Hippocampal formation (tissue), 2 donors: ENCODE results near the gene TBL1X.
A peak's percentile ranks its signal among the peaks of the same experiment; 100 is the strongest.

ENCODE experiments used
- DNase-seq, 2 donors: peaks; one replicate each; lab custom pipeline; 2025; lab: John Stamatoyannopoulos, UW

The TBL1X gene

DNA sequence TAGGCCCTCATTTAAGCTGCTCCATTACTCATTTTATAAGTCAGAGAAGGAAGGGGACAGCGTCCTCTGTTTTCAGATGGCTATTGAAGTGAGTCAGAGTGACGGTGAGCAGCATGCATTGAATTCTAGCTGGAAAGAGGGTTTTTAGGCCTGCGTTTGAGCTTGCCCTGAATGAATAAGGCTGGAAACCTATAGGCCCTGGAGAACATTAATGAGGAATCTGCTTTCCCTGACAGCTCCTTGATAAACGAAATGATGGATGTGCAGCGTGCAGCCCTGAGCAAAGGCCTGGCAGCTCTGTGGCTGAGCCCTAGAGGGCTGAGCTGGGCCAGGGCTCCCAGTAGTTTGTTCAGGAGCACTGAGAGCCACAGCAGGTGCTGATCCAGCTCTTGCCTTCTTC is 33.4 kb downstream of the TBL1X start:
- no peak for DNase-seq

DNA sequence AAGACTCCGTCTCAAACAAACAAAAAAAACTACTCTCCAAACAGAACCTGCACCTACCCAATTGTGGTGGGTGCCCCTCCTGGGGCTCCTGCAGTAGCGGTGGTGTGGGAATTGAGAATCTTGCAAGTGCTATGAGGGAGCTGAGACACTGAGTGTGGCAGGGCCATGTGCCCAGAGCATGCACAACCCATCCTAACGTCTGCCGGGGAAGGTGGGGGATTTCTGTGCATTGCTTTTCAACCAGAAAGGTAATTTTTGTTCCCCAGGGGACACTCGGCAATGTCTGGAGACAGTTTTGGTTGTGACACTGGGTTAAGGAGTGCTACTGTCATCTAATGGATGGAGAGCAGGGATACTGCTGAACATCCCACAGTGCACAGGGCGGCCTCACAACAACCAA is 35.7 kb downstream of the TBL1X start:
- DNase-seq = no peak

- no peak for DNase-seq
Measured at GRCh38 chrX:9501362-9501761, 36.5 kb downstream of the TBL1X start.

DNA sequence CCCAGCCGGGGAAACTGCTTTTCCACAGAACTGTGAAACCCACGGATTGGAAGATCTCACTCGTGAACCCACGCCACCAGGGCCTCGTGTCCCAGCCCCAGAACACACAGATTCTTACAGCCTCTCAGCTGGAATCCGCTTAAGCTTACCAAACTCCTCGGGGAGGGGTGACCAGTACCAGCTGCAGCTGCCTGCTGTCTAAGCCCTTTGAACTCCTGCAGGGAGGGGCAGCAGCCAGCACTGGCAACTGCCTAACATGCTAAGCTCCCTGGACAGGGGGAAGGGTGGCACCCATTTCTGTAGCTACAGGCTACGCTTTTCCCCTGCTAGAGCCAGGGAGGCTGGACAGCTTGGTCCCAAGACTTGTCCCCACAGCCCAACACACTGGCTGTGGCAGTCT is 38.4 kb downstream of the TBL1X start:
- DNase-seq = no peak

DNA sequence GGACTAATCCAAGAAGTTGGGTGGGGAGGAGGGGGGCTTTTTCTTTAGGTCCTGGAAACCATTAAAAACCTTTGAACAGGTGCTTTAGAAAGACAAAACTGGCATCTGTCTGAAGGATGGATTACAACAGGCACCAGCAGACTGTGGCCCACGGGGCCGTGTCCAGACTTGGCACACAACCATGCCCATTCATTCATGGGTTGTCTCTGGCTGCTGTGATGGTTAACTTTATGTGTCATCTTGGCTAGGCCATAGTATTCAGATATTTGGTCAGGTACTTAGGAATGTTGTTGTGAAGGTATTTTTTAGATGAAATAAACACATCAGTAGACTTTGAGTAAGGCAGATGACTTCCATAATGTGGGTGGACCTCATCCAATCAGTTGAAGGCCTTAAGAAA is 45.5 kb downstream of the TBL1X start:
- no peak for DNase-seq

DNA sequence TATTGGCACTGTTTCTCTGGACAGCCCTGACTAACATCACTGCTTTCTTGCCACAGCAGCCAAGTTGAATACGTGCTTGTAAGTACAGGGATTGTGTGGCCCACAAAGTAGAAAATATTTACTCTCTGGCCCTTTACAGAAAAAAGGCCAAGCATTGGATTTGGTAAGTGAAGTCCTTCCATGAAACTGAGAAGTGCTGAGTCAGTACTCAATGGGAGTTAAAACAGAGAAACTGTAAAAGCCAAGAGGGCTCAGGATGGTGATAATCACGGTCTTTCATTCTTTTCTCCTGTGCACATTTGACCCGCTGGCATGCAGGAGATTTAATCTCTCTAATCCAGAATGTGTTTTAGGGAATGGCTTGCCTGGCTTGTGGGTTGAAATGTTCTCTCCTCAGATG is 46.1 kb downstream of the TBL1X start:
- DNase-seq = no peak

DNA sequence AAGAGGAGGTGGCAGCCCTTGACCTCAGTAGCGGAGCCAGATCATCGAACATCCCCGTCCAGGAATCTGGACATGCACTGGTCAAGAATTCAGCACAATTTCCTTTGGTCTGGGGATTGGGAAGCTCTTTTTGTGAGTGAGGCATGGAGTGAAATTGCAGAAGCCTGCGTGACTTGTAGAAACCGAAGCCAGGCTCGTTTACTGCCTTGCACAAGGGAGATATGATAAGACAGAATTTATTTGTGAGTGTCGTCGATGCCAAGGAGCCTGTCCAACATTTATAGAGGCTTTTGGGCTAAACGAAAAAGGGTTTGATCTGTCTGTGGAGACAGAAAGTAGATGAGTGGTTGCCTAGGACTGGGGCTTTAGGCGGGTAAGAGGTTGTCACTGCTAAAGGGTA is 50.6 kb downstream of the TBL1X start:
- no peak for DNase-seq

DNA sequence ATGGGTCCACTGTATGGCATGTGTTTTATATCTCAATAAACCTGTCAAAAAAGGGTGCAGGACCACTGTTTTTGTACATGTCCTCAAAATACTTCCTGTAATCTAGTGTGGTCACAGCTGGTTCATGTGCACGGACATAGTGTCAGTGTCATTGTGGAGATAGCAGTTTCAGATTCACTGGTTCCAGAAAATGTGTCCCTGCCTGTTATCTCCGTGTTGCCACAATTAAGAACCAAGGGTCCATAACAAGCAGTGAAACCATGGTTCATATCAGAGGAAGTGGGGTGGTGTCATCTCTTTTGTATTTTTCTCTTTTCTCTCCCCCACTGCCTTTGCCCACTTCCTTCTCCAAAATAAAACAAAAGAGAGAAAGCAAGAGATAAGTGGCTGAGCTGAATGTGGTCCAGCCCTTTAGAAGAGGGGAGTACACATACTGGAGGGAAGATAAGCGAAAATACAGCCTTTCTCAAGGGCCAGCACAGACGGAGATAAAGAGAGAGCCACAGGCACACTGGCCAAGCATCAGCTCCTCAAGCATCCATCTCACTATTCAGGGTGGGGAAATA is 51.2 kb downstream of the TBL1X start:
- no peak for DNase-seq

GRCh38 chrX:9516635-9517034 is 51.8 kb downstream of the TBL1X start:
- no peak for DNase-seq

DNA sequence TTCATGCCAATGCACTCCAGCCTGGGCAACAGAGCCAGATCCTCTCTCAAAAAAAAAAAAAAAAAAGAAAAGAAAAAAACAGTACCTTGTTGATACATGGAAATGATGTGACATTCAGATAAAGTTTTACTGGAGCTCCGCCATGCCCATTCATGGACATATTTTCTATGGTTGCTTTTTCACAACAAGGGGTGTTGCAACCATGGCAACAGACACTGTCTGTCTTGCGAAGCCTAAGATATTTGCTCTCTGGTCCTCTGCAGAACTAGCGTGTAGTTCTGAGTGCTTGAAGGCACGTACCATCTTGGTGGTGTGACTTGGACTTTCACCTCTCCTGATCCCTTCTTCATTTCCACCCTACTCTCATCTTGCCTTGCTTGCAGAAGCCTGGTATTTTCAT is 53.2 kb downstream of the TBL1X start:
- DNase-seq = no peak

DNA sequence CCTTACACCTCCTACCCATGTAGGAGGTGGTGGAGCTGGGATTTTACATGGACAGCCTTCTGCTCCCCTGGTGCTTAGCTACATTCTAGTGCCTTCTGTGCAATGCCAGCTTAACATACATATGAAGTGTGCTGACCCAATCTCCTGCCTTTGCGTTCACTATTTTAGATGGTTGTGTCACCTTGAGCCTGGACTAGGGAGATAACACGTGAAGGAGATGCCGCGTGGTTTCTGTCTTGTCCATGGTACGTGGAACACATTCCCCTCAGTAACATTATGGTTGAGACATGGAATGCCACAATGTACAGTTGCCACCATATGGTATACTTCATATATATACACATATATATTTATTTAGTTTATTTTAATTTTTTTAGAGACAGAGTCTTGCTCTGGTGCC is 54.0 kb downstream of the TBL1X start:
- DNase-seq = no peak

DNA sequence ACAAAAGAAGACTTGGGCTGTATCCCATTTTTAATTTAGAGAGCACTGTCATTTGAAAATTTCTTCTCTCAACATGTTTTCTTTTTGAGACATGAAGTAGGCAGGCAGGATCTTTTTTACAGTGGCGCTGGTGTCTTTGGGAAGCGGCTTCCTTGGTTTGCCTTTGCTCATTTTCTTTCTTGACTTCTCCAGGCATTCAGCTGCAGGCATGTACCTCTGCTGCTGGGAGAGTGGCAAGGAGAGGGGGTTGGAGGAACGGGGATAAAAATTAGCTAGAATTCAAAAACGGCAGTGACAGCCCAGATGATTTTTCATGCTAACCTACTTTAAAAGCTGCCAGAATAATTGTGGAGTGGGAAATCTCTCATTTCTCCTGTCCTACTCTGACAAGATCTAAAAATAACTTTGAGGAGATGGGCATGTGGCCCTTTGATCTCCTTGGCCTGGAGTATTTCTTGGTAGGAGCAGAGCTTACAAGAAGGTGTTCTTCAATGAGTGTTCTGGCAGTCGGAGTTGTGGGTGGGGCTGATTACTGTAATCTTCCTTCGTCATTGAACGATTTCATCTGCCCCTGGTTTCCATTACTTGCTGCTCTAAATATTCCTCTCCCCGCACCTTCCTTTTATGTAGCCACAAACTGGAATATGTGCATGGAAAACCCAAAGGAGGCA is 54.8 kb downstream of the TBL1X start:
- DNase-seq = no peak

GRCh38 chrX:9520217-9520590 is 55.3 kb downstream of the TBL1X start:
- no peak for DNase-seq

GRCh38 chrX:9522378-9523155 is 57.7 kb downstream of the TBL1X start:
- DNase-seq = no peak

DNA sequence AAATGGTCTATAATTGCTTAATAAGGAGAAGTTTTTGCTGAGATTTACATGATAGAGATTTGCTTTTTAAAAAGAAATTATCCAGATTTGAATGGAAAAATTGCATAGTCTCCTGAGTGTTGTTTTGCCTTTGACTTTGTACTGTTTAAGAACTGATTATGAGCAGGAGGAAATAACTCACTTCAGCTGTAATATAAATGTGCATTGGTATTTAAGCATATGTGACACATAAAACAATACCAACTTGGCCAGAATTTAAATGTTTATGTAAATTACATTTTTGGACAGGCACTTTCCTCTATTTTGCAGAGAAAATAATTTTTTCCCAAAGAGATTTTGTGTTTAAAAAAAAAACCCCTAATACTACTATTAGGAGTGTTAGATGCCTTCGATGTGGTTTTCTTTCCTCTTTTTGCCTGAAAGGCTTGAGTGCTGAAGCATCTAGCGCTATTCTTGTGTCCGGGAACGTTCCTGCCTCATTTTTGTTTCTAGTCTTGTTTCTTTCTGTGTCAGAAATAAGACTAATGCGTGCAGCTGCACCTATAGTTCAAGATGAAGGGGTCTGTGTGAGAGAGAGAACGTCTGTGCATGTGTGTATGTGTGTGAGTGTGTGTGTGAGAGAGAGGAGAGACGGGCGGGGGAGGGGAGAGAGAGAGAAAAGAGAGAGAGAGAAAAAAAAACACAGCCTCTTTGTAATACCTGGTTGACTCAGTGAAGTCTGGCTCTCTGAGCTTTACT is 60.8 kb downstream of the TBL1X start:
- no peak for DNase-seq

DNA sequence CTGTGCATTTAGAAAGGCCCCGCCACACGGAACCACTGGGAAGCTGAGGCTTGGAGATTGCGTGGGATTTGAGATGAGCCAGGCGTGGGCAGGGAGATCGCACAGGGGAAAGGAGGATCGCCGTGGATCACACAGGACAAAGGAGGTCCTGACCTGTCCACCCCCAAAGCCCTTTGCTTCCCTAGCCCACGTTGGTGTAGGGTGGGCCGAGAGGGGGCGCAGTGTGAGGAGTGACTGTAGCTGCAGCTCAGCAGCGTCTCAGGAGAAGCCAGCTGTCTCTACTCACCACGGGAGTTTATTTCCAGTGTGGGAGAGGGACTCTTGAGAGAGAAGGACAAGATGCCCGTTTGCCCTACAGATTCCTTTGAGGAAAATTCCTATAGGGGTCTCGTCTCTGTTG is 62.1 kb downstream of the TBL1X start:
- no peak for DNase-seq

- DNase-seq = no peak
Measured at GRCh38 chrX:9528498-9528897, 63.6 kb downstream of the TBL1X start.

DNA sequence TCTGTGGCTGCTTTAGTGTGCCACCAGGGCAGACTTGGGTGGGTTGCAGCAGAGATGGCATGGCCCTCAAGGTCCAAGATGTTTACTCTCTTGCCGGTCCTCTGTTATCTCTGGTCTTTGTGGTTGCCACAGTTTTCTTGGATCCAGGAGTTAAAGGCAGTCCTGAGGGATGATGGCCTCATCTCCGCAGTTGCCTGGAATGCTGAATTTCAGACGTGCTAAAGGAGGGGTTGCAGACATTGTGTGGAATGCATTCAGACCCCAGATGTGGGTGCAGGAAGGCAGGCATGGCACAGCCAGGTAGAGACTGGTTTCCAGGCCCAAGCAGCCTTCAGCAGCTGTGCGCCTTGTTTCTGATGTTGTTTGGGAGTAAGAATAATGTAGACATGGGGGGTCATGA is 64.4 kb downstream of the TBL1X start:
- DNase-seq = no peak

DNA sequence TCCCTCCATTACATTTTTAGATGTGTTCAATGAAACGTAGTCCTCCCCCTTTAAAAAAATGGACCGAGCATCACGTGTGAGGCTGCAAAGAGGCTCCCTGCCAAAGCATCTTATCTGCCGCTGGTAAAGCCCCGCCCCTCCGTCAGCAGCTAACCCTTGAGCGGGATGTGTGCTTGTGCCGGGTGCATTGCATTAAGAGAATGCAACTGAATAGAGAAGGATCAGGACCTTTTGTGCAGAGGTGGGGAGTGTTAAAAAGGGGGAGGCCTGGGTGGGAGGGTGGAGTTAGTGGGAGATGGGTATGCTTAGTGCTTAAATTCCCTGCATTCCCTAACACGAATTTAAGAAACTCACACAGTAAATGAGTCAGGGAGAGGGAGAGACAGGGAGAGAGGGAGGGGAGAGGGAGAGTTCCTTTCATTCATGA is 66.0 kb downstream of the TBL1X start:
- DNase-seq = peak; percentile 16 to 31

DNA sequence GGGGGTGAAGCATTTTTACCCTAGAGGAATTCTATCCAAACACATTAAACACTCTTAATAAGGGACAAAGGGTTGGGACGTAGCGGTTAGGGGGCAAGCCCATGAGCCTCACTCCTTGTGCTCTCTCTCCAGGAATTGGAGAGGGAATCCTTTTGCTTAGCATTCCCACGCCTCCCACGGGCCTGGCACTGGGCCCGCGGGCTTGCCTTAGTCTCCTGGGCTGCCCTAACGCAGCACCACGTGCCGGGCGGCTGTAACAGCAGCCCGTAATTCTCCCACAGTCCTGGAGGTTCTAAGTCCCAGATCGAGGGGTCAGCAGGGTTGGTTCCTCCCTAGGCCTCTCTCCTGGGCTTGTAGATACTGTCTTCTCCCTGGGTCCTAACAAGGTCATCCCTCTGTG is 67.5 kb downstream of the TBL1X start:
- no peak for DNase-seq

DNA sequence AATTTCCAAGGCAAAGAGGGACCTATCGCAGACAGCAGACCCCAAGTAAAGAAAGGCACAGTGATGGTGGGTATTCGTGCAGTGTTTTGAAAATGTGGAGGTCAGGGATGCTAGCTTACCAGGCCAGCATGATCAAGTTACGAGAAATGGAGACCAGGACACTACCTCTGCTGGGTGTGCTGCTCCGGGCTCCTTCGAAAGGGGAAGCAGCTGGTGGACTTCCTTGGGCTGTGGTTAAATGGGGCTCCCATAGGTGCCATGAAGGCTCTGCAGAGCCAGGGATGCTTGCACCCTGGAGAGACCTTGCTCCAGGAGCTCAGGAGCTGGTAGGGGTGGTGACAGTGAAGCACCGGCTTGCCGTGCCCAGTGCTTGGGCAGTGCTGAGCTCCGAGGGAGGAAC is 68.8 kb downstream of the TBL1X start:
- no peak for DNase-seq

DNA sequence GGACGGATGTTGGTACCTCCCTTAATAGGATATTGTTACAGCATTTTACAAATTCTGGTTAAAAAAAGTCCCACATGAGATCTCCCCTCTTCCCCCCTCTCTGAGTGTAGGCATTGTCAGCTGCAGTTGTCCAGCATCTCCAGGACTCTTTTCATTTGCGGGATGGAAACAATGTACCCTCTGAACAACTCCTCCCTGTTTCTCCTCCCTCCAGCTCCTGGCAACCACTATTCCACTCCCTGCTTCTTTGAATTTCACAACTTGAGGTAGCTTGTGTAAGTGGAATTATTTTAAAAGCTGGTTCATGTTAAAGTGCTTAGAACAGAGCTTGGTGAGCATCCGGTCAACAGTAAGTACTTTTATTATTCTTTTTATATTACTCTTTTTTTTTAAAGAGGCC is 69.8 kb downstream of the TBL1X start:
- peak in 1 of 2 donors; percentile 40 for DNase-seq

- DNase-seq = no peak
Measured at GRCh38 chrX:9535101-9535500, 70.2 kb downstream of the TBL1X start.
